Cortex of kidney (tissue), 1 donor: ENCODE results near the gene SMIM5.
"Not testable (repeated sequence)": the region's sequence is repeated elsewhere in the genome, so short reads cannot be mapped to it uniquely, and the experiment has no call there.

Experiments
- DNase-seq: peaks from one replicate; lab custom pipeline; 2025; lab: John Stamatoyannopoulos, UW

Gene SMIM5

DNA sequence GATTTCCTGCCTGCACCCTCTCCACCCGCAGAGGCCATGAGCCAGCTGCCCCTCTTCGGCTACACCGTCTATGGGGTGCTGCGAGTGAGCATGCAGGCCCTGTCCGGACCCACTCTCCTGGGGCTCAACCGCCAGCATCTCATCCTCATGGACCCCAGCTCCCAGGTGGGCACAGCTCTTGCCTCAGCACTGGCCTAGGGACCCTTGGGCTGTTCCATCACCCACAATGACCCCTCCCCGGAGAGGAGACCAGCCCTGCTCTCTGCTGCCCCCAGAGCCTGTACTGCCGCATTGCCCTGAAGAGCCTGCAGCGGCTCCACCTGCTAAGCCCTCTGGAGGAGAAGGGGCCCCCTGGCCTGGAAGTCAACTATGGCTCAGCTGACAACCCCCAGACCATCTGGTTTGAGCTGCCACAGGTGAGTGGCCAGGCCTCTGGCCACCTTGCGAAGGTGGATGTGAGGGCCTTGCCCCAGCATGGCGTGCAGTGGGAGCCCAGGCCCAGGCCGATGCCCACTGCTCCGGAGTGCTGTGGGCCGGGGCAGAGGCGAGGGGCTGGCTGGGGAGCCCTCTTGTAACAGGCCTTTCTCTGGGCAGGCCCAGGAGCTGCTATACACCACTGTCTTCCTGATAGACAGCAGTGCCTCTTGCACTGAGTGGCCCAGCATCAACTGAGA, 7.3 kb upstream of the SMIM5 start:
- DNase-seq = no peak

DNA sequence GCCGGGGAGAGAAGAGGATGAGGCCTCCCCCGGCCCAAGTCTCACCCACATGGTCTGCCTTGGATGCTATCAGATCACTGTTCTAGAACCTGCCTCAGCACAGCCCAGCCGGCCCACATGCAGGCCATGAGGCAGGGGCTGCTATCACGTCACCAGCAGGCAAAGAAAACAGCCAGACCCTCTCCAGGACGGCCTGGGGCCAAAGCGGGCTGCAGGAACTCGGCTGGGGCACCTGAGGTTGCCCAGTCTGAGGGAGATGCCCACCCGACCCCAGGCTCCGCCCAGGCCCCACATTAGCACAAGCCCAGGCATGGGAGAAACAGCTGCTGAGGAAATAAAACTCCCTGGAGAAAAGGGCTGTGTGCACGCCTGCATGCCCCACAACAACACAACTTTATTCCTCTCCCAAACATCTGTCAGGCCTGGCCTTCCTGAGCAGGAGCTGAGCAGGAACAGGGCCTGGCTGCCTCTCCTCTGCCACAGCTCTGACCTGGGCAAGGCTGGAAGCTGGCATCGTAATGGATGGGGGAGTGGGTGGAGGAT, 6.7 kb upstream of the SMIM5 start:
- DNase-seq = no peak

DNA sequence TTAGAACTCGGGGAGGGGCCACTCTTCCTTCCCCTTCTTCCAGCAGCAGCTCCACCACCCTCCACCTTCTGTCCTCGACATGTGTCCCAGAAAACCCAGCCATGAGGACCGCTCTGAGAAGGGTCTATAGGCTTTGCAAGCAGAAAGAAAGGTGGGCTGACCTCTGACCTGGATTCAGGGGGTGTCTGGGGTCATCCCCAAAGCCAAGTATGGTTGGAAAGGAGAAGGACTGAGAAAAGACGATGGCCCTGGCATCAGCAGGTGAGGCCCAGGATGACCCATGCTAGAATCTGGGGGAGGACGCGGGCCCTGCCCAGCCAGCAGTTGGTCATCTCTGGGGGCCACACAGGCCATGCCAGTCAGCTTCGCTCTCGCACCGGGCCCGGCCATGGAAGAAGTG, 6.1 kb upstream of the SMIM5 start:
- DNase-seq = no peak

DNA sequence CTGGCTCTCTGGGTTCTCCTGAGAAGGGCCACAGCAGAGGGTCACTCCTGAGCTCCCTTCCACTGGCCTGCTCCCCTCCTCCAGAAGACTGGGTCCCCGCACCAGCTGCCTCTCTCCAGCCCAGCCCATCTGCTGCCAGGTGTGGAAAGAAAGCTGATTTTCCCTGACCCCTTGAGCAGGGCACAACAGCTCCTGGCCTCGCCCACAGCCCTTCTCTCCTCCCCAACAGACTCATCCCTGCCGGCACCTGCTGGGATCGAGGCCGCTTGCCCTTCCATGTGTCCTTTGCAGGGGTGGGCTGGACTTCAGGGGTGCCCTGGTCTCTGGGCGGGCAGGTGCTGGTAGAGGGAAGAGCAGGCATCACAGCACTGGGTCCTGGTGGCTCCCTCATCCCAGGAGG, 4.8 kb upstream of the SMIM5 start:
- DNase-seq = no peak

DNA sequence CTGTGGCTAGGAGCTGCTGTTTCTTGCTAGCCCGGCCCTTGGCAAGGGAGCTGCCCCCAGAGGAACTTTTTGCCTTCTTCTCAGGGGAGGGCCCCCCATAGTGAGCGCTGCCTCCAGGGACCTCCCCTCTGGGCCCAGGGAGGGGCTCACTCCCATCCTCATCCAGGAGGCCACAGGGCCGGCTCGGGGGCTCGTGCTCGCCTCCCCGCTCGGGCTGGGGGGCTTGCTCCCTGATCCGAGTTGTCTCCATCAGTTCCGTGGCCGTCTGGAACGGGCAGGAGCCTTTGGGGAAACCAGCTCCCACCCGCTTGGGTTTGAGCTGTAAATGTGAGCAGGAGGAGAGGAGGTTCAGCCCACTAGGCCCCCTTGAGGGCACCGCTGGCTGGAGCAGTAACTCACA, 4.1 kb upstream of the SMIM5 start:
- no peak for DNase-seq

DNA sequence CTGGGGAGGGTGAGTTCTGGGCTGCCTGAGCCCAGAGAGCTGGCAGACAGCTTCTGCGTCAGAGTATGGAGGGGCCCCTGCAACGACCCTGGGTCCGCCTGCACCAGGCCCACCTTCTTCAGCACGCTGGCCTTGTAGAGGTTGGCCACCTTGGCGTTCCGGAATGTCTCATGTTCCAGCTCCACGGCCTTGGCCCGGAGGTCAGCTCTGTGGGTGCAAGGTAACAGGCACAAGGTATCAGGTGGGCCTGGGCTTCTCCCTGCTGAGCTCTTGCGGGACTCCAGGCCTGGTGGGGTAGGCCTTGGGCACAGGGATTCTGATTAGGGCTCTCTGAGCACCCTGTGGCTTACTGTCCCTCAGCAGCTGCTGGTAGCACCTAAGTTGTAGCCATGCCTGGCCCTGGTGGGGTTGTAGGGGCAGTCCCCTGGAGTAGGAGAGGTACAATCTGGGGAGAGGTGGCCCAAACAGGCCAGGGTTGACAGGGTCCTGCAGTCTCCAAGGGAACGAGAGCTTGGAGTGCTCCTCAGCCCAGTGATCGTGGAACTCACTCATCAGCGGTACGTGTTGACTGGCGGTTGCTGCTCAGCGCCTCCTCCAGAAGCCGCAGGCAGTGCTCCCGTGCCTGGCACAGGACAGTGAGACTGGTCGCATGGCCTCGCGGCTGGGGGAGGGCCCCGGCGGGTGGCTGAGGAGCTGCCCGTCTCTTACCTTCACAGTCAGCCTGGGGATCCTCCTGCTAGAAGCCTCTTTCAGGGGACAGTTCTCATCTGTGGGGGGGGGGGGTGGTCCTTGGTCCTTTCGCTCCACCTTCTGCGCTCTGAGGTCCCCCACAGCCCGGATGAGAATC, 2.9 kb upstream of the SMIM5 start:
- no peak for DNase-seq

DNA sequence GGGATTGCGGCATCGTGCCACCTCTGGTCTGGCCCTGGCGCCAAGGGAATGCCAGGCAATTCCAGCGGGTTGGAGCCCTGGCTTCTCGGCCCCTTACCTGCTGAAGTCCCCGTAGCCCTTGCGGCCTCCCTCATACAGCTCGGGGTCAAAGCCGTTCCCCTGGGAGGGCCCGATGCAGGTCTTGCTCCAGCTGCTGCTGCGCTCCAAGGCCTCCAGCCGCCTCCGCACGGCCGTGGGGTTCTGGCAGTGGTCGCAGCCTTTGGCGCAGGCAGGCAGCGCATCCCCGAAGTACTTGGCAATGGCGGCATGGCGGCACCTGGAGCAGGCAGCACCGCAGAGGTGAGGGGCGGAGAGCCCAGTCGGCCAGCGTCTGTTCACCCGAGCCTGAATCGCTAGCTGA, 1.9 kb upstream of the SMIM5 start:
- no peak for DNase-seq

DNA sequence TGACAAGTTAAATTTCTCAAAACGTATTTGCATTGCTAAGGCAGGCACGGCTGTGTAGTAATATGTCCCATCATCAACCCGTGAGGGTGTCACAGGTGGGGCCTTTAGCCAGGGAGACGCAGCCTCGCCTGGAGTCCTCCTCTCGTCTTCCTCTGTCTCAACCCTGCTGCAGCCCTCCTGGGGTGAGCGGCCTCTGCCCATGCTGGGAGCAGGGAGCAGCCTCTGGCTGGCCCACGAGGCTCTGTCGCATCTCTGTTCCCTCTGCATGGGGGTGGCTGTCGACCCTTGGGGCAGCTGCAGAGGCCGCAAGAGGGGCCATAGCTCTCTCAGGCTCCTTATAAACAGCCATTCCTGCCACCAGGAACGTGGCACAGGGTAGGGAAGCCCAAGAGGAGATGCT, 806 bp upstream of the SMIM5 start:
- no peak for DNase-seq

DNA sequence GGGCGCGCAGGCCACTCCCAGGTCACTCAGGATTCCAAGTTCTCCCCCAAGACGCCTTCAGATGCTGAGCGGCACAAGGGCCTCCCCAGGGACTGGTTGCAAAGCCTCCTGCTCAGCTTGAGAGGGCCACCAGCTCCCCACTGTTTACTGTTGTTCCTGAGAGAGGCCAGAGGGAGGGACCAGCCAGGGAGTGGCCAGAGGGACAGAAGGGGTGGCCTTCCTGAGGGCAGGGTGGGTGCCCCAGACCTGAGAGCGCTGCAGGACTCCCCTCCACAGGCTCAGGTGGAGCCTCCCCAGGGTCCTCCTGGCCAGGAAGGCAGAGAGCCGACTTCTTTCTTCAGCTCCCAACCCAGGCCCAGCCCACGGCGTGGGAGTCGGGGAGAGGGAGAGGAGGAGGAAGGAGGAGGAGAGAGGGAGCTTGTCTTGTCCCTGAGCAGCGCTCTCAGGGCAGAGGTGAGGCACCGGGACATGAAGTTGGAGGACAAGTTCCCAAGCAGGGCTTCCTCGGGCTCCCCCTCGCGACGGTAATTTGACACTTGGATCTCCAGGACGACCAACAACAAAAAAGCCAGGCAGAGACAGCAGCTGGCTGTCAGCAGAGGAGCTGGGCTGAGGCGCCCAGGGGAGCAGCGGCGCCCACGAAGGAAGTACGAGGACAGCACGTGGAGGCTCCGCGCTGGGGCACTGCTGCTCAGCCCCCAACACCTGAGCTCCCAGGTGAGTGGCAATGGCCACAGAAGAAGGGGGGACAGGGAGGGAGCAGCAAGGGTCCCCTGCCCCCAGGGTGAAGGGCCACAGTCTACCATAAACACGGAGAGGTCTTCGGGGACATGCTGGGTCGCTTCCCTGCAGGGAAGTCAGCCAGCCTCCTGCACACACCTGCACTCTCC, 497 bp downstream of the SMIM5 start:
- no peak for DNase-seq

DNA sequence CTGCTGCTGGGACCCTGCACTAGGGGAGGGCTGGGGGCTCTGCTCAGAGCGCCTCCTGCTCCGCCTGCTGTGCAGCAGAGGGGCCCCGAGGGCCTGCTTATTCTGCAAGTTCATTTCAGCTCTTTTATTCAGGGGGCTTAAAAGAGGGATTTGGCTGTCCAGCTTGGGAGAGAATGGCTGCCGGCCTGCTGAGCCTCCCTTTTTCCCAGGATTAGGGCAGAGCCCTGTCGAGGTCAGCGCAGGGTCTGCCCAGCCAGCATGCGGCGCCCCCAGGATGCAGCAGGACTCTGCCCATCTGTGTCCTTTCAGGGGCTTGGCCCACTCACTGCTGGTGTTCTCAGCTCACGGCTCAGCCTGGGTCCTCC, 1.1 kb downstream of the SMIM5 start:
- DNase-seq = no peak

DNA sequence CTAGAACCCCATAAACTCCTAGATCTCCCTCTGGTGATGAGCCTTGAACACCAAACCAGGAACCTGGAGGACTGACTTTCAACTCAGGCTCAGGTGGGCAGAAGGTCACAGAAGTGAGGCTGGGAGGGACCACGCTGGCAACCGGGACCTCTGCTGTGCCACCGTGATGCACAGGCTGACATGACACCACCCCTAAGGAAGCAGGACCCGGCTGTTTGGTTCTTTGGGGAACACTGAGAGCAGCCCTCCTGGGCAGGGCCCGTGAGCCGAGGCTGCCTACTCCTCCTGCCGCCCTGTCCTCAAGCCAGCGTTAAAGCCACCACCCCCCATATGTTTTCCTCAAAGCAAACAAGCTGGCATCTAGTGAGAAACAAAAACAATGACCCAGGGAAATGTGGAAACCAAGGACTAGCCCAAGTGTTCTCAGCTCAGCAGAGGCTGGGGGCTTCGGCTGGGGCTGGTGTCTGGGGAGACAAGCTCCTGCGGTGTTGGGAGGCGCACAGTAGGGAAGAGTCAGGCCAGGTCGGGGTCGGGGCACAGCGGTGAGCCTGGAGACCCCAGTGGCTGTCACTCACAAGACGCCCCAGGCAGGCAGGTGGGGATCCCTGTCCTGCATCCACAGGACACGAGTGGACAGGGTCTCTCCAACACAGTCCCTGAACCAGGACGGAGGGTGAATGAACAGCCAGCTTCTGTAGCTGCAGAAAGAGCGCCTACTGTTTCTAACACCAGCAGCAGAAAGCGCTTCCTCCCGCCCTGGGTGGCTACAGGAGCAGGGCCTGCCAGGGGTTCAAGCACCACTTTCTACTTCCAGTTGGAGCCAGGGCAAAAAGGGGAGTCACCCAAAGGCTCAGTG, 1.7 kb downstream of the SMIM5 start:
- no peak for DNase-seq

DNA sequence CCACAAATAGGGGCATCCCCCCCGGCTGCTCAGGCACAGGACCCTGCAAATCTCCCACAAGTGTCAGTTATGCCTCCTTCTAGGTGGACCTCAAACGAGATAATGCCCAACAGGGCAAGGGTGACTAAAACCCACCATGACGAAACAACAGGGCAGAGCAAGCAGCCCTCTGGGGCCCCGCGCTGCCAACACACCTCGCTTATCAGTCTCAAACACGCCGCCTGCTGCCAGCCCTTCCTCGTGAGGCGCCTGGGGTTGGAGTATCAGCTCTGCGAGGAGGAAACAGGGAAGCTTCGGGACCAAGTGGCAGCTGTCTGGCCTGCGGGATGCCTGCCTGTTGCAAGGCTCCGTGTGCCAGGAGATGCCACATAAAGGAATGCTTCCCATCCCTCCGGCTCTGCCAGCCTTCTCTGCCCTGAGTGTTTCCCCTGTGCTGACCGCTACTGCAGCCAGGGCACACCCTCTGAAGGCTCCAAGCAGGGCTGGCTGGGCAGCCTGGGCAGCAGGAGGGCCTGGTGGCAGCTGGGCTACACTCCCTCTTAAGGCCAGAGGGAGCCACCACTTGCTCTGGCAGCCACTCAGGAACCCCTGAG, 2.5 kb downstream of the SMIM5 start:
- no peak for DNase-seq

DNA sequence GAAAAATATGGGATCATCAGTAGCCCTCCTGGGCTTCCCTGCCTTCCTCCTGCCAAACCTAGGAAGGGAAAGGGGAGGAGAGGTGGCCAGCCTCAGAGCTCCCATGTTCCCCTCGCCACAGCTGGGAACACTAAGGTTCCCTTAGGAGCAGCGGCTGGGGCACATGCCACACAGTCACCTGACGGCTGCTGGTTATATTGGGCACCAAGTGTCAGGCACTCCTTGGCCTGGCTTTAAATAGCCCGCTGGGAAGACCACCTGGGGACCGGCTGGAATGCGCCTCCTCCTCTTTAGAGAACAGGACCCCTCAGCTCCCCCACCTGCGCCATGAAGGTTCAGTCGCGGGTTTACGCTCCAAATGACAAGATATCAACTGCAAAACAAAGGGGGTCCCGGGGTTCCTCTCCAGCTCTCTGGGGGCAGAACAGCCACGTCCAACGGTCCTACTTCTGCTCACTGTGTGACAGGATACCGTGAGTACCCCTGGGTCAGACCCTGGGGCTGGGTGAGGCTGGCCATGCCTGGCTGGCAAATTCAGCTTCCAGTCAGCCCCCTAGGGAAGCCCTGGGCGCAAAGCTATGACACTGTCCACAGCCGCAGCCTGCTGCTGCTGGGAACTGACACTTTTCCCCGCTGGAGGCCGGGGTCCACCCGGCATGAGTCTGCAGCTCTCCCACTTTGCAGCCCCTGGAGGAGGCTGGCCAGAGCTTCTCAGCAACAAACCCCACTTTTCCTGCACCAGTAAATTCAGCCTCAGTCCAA, 3.3 kb downstream of the SMIM5 start:
- DNase-seq = no peak

DNA sequence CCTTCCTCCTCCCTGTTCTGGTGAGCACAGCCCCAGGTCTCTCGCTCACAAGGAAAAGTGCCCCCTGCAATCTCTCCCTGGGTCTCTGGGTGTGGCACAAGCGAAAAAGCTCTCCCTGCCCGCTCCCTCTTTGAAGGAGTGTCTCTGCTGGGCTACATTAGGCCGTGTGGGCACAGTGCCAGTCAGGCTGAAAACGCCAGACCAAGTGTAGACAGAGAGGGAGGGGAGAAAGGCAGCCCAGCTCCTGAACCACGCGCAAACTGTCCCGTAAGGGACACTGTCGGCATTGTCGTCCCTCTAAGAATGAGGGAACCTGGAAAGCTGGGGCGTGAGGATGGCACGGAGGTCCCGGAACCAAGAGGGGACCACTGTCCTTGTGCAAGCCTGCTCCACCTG, 3.9 kb downstream of the SMIM5 start:
- DNase-seq = no peak

DNA sequence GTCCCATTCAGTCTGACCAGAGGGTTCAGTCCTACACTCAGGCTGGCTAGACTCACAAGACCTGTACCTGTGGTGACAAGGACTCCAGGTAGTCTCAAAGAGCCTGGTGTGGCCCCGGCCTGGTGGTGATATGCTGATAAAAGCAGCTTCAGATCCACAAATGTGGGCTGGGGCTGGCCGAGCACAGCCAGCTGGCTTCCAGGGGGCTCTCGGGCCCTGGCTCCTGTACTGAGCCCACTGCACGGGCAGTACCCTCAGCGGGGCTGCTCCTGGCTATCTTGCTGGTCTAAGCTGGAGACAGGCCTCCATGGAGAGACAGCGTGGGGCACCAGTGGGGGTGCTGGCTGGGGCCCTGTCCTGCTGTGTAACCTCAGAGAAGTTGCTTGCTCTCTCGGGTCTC, 4.3 kb downstream of the SMIM5 start:
- DNase-seq = no peak

DNA sequence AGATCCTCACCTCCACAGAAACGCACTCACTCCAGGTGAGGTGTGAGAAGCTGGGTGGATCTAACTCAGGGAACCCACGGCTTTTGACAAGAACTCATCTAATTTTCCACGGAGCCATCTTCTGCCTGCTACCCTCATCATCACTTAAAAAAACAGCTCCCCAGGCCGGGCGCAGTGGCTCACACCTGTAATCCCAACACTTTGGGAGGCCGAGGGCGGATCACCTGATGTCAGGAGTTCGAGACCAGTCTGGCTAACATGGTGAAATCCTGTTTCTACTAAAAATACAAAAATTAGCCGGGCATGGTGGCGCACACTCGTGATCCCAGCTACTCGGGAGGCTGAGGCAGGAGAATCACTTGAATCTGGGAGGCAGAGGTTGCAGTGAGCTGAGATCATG, 4.8 kb downstream of the SMIM5 start:
- not testable (repeated sequence) for DNase-seq

DNA sequence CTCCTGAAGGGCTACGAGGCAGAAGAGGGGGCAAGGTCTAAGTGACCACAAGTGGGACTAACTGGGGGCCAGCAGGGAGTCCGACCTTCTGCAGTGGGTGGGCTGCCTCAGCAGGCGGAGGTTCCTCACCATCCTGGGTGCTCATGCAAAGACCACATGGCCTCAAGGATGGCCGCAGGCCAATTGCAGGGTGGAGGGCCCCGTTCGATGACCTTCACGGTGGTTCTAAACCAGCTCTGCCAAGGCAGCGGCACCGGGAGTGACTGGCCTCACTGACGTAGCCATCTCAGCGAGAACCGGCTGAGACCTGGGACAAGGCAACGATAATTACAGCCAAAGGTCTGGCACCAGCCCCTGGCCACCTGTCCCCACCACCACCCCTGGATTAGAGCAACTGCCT, 5.7 kb downstream of the SMIM5 start:
- DNase-seq = no peak

DNA sequence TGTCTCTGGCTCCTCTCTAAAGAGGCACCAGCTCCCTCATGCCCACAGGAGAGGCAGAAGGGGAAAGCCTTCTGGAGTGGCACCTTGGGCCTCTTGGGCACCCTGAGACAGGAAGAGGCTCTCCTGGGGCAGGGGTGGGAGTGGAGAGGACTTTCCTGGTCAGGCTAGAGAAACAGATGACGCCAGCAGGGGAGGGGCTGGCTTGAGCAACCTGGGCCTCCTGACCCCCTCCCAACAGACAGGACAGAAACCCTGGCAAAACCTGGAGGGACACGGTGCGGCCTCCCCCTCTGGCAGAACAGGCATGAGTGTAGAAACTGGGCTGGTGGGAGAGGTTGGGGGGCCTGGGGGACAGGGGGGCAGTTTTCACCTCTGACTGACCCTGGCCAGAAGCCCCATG, 6.1 kb downstream of the SMIM5 start:
- no peak for DNase-seq

DNA sequence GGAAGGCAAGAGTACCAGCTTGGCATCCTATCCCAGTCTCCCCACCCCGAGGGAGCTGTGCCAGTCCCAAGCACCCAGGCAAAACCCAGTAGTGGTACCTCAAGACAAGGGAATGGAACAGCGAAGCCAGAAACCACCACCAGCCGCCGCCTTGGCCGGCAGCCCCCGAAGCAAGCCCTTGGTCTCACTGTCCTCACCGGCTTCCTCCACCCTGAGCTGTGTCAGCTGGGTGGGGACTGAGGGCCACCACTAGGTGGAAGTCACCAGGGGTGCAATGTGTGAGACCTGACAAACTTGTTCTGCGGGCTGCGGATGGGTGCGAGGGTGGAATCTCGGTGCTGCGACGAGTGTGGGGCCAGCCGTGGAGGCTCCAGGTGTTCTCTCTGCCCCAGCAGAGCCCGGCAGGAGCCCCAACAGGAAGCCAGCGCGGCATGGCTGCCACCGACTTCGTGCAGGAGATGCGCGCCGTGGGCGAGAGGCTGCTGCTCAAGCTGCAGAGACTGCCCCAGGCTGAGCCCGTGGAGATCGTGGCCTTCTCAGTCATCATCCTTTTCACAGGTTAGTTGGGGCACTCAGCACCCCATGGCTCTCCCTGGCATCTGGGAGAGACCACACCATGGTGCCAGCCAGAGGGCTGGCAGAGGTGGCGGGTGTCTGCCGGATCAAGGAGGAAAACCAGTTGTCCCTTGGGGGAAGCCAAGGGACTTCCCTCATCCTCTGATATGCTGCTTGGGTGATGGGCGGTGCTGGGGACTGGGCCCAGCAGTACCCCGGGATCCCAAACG, 6.7 kb downstream of the SMIM5 start:
- no peak for DNase-seq
